Measurements from ENCODE around the gene TANGO6.

Gene TANGO6

DNA sequence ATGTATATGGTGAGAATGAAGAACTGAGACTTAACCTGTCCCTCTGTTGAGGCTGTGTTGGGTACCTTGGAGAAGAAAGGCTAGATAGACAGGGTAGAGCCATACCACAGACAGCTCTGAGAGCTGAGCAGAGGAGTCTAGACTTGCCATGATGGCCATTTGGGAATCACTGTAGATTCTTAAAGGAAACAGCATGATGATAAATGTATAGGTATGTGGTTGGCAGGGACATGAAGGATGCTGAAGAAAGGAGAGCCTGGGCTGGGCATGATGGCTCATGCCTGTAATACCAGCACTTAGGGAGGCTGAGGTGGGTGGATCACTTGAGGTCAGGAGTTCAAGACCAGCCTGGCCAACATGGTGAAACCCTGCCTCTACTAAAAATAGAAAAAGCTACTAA is 147.7 kb downstream of the TANGO6 start:
- no peak for TF ChIP-seq CTCF (IDR thresholded peaks at IDR 0.05)
- Histone ChIP-seq H3K36me3 (no peaks in the 10 kb centered on the region), H3K9me3 (no peaks in the 10 kb centered on the region), H3K4me3 (no peak overlapping the region), H3K27me3 (no peaks in the 10 kb centered on the region), H3K27ac (no peak overlapping the region), H3K4me1 (no peaks in the 10 kb centered on the region)
- intact Hi-C loops (cut with DNase I; ENCODE audit: low total_unique reads), result no loop called here
- DNase-seq, result no peak

GRCh38 chr16:68992521-68992920 is 149.2 kb downstream of the TANGO6 start:
- DNase-seq, result no peak
- H3K4me3 ChIP-seq, result no peak overlapping the region
- H3K9me3 ChIP-seq, result no peaks in the 10 kb centered on the region
- H3K36me3 ChIP-seq, result no peaks in the 10 kb centered on the region
- no peak overlapping the region for H3K27ac ChIP-seq
- intact Hi-C loops (cut with DNase I; ENCODE audit: low total_unique reads), result no loop called here
- H3K27me3 ChIP-seq, result no peaks in the 10 kb centered on the region
- TF ChIP-seq CTCF (IDR thresholded peaks at IDR 0.05), result no peak
- H3K4me1 ChIP-seq, result no peaks in the 10 kb centered on the region

- no peak for TF ChIP-seq CTCF (IDR thresholded peaks at IDR 0.05)
- Histone ChIP-seq H3K36me3 (no peaks in the 10 kb centered on the region), H3K4me3 (no peak overlapping the region), H3K4me1 (no peaks in the 10 kb centered on the region), H3K27me3 (no peaks in the 10 kb centered on the region), H3K27ac (no peak overlapping the region), H3K9me3 (no peaks in the 10 kb centered on the region)
- intact Hi-C loops (cut with DNase I; ENCODE audit: low total_unique reads), result no loop called here
- DNase-seq, result no peak
Measured at GRCh38 chr16:68993456-68993855, 150.1 kb downstream of the TANGO6 start.

GRCh38 chr16:68993885-68994284 is 150.6 kb downstream of the TANGO6 start:
- no peak for DNase-seq
- no peaks in the 10 kb centered on the region for H3K4me1 ChIP-seq
- no peaks in the 10 kb centered on the region for H3K9me3 ChIP-seq
- intact Hi-C loops (cut with DNase I; ENCODE audit: low total_unique reads), result no loop called here
- no peaks in the 10 kb centered on the region for H3K27me3 ChIP-seq
- no peak overlapping the region for H3K4me3 ChIP-seq
- no peak for TF ChIP-seq CTCF (IDR thresholded peaks at IDR 0.05)
- H3K27ac ChIP-seq, result no peak overlapping the region
- H3K36me3 ChIP-seq, result no peaks in the 10 kb centered on the region

GRCh38 chr16:68994324-68994723 is 151.0 kb downstream of the TANGO6 start:
- H3K4me1 ChIP-seq, result no peaks in the 10 kb centered on the region
- no peak for DNase-seq
- intact Hi-C loops (cut with DNase I; ENCODE audit: low total_unique reads), result no loop called here
- H3K9me3 ChIP-seq, result no peaks in the 10 kb centered on the region
- H3K27me3 ChIP-seq, result no peaks in the 10 kb centered on the region
- TF ChIP-seq CTCF (IDR thresholded peaks at IDR 0.05), result no peak
- no peak overlapping the region for H3K4me3 ChIP-seq
- H3K36me3 ChIP-seq, result no peaks in the 10 kb centered on the region
- H3K27ac ChIP-seq, result no peak overlapping the region

DNA sequence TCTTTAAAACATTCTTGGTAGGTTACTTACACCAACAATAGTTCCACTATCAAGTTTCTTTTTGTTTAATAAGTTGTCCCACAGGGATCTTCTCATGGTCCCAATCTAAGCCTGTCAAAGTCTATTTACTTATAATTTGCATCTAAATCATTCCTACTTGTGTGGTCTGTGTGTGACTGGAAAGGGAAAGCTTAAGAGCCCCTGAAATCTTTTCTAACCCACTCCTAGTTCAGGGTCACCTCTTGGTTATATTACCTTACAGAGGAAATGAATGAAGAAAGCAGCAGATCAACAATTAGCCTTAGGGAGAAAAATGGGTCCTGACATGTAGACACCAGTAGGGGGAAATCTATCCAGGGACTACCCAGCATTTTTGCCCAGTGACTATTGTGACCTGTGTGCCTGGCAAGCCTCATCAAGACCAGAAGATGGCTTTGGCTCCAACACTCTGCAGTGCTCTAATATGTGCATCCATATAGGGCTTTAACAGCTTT is 151.7 kb downstream of the TANGO6 start:
- Histone ChIP-seq H3K4me1 (no peaks in the 10 kb centered on the region), H3K27ac (no peak overlapping the region), H3K4me3 (no peak overlapping the region), H3K27me3 (no peaks in the 10 kb centered on the region), H3K36me3 (no peaks in the 10 kb centered on the region), H3K9me3 (no peaks in the 10 kb centered on the region)
- DNase-seq, result no peak
- no peak for TF ChIP-seq CTCF (IDR thresholded peaks at IDR 0.05)
- intact Hi-C loops (cut with DNase I; ENCODE audit: low total_unique reads), result no loop called here
